Upper lobe of right lung (tissue), 1 donor: ENCODE measurements around the gene DUXB. TPM values are rescaled to one million over a fixed set of nuclear protein-coding genes. Genes with fewer than 3 reads are reported as not detected.

Experiments used
- ATAC-seq: fragments of 200-7000 bp; cut with Tn5 transposase; one replicate; pipeline ENCODE4 v1.9.1; 2020; ENCODE audit warnings: mild to moderate bottlenecking, moderate library complexity
- DNase-seq: peaks from one replicate; pipeline ENCODE4 v3.0.0-alpha.2; 2020
- H3K27ac ChIP-seq: fragments of 200-600 bp; one replicate; pipeline ENCODE4 v1.8.0; 2022
- H3K27me3 ChIP-seq: fragments of 200-600 bp; one replicate; pipeline ENCODE4 v1.8.0; 2022; ENCODE audit warnings: mild to moderate bottlenecking
- H3K36me3 ChIP-seq: fragments of 200-600 bp; one replicate; pipeline ENCODE4 v1.8.0; 2022
- H3K4me1 ChIP-seq: fragments of 200-600 bp; one replicate; pipeline ENCODE4 v1.8.0; 2022
- H3K4me3 ChIP-seq: fragments of 200-600 bp; one replicate; pipeline ENCODE4 v1.8.0; 2022; ENCODE audit warnings: mild to moderate bottlenecking
- H3K9me3 ChIP-seq: fragments of 200-600 bp; one replicate; pipeline ENCODE4 v1.8.0; 2022
- intact Hi-C: fragments of 100-400 bp; cut with DNase I; formaldehyde crosslinking; loops from one replicate; pipeline ENCODE4 v1.11.0; 2022
- total RNA-seq: library from RNA; stranded (reverse); fragmentation: NEBNext Ultra II Directional; extraction: Animal tissue kit (Norgen Biotek cat#: 25700); gene quantifications from one replicate; pipeline ENCODE4 v1.2.1, GENCODE V29; 2021
- TF ChIP-seq, protein P1 (sequence below): fragments of 200-600 bp; IDR thresholded peaks from one replicate; pipeline ENCODE4 v1.8.0; 2022; ENCODE audit warnings: antibody characterized with exemption
- donor health status: DM: no; HTN: yes; CAD: no; lungs with severe emphysema.

The DUXB gene
- total RNA-seq, 1 donor from 2014 or later = not detected

DNA sequence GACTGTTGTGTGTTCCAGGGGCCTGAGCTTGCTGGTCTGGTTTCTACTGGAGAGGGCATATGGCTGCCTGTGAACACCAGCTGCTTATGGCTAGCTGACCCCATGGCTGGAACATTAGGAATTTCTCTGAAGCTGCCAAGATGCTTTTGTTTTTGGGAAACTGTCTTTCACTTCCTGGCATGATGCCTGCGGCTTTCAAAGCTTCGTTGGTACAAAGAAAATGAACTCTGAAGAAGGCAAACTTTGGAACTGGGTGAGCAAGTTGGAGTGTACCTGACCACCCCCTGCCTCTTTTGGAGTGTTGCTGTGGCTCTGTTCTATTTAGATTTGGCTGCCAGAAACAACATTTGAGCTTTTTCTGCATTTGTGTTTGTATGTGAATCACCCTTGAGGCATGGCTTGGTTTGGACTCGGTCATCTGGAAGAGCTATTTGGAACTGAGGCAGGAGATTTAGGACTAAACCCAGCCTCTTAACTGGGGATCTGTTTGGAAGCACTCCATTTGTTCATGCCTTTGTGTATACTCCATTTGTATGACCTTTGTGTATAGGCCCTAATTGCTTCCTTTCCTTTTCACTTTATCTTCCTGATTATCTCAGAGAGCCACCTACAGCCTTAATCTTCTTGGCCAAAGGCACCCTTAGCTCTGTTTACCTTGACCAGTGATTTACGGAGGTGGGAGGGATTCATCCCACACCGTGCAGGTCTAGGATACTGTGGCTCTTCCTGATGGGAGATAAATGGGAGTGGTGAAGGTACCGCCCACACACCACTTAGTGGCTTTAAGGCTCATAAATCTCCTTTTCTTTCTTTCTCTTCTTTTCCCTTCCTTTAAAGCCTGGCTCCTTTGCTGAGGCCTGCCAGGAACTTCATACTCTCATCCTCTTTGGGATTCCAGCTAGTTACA, 32.3 kb upstream of the DUXB start:
- Histone ChIP-seq H3K4me3 (no peak overlapping the region), H3K27ac (peak overlapping the region; percentile 53), H3K4me1 (peaks cover 16% of the 10 kb centered on the region), H3K36me3 (no peaks in the 10 kb centered on the region), H3K9me3 (no peaks in the 10 kb centered on the region), H3K27me3 (no peaks in the 10 kb centered on the region)
- TF ChIP-seq, protein P1, sequence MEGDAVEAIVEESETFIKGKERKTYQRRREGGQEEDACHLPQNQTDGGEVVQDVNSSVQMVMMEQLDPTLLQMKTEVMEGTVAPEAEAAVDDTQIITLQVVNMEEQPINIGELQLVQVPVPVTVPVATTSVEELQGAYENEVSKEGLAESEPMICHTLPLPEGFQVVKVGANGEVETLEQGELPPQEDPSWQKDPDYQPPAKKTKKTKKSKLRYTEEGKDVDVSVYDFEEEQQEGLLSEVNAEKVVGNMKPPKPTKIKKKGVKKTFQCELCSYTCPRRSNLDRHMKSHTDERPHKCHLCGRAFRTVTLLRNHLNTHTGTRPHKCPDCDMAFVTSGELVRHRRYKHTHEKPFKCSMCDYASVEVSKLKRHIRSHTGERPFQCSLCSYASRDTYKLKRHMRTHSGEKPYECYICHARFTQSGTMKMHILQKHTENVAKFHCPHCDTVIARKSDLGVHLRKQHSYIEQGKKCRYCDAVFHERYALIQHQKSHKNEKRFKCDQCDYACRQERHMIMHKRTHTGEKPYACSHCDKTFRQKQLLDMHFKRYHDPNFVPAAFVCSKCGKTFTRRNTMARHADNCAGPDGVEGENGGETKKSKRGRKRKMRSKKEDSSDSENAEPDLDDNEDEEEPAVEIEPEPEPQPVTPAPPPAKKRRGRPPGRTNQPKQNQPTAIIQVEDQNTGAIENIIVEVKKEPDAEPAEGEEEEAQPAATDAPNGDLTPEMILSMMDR = no peak
- ATAC-seq (no peak), DNase-seq (no peak)
- intact Hi-C loops = no loop called here

DNA sequence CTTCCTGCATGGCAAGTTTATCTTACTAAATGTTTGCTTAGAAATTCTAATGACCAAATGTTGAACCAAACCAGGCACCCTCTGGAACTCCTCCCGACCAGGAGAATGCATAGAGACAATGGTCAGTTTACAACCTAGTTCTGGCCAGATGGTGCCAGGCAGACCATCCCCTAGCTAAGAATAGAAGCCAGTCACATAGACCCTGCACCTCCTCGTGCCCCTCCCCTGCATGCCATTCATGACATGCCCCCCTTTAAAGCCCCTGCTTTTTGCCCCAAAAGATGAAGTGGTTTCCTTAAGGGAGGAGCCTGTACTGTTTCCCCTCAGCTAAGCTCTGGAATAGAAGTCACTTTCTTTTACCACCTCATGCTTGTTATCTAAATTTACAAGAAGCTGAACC, 31.6 kb upstream of the DUXB start:
- TF ChIP-seq, protein P1 = no peak

DNA sequence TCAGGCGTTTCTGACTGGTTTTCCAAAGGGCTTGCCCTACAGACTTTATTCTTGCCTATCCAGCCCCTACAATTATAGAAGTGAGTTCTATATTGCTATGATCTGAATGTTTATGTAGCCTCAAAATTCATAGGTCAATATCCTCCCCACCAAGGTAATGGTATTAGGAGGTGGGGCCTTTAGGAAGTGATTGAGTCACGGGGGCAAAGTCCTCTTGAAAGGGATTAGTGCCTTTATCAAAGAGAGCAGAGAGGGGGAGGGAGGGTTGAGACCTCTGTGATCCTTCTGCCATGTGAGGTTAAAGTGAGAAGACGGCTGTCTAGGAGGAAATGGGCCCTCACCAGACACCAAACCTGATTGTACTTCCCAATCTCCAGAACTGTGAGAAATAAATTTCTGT, 26.0 kb upstream of the DUXB start:
- no peak for DNase-seq

More for the DNA sequence above, 31.6 kb upstream of the DUXB start:
- H3K27me3 ChIP-seq = no peaks in the 10 kb centered on the region
- ATAC-seq (no peak), DNase-seq (no peak)
- H3K36me3 ChIP-seq = no peaks in the 10 kb centered on the region
- intact Hi-C loops = no loop called here
- no peaks in the 10 kb centered on the region for H3K9me3 ChIP-seq
- H3K4me3 ChIP-seq = no peak overlapping the region
- H3K27ac ChIP-seq = peak overlapping the region; percentile 53
- peaks cover 16% of the 10 kb centered on the region for H3K4me1 ChIP-seq

DNA sequence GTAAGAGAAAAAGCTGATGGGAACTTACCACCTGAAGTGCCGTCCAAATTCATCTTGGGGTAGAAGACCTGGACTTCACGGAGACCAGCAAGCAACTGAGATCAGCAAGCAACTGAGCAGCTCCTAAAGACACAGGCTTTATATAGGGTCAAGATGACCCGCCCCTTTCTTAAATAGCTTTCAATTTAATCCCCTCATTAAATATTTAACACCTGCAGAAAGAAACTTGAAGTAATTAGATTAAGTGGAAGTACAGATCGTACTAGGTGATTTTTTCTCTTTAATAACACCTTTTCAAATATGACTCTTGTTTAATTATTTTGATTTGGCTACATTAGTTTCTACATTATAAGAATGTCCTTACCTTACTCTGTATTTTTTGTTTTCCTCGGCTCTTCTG, 25.1 kb upstream of the DUXB start, which contains the start of gene CPHXL:
CPHXL (minus strand) TSS at position 101 of the 400 bp plus-strand sequence; CDS start at position 53, 48 bp downstream.
- H3K4me3 ChIP-seq = no peak within 1 kb of the TSS
- intact Hi-C loops = no loop called here
- no peak for ATAC-seq

More for the DNA sequence above, 26.0 kb upstream of the DUXB start:
- intact Hi-C loops = no loop called here
- Histone ChIP-seq H3K36me3 (no peaks in the 10 kb centered on the region), H3K4me3 (no peak overlapping the region), H3K4me1 (no peaks in the 10 kb centered on the region), H3K27me3 (no peaks in the 10 kb centered on the region), H3K27ac (no peak overlapping the region), H3K9me3 (no peaks in the 10 kb centered on the region)
- no peak for ATAC-seq
- TF ChIP-seq, protein P1 = no peak

DNA sequence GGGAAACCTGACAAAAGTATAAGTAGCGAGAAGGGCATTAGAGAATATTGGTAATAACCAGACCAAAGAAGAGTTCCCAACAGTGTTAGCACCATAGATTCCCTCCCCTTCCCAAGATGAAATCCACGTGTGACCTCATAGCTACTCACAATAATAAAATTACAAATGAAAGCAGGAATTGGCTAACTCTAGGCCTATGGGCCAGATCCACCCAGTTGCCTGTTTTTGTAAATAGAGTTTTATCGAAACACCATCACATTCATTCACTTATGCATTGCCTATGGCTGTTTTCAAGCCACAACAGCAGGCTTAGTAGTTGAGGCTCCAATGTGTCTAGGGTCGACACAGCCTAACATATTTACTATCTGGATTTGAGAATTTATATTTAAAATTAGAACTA, 17.2 kb upstream of the DUXB start:
- Histone ChIP-seq H3K27ac (no peak overlapping the region), H3K27me3 (no peaks in the 10 kb centered on the region), H3K36me3 (no peaks in the 10 kb centered on the region), H3K4me1 (no peaks in the 10 kb centered on the region), H3K4me3 (no peak overlapping the region), H3K9me3 (no peaks in the 10 kb centered on the region)
- DNase-seq (no peak), ATAC-seq (no peak)
- intact Hi-C loops = no loop called here
- TF ChIP-seq, protein P1 = no peak

More for the DNA sequence above, 25.1 kb upstream of the DUXB start, which contains the start of gene CPHXL:
- DNase-seq = no peak
- Histone ChIP-seq H3K27me3 (no peaks in the 10 kb centered on the region), H3K4me1 (no peaks in the 10 kb centered on the region), H3K27ac (no peak within 1 kb of the TSS), H3K36me3 (no peaks in the 10 kb centered on the region), H3K9me3 (no peaks in the 10 kb centered on the region)
- TF ChIP-seq, protein P1 = no peak
